ENCODE measurements around the gene FGD1.

DNA sequence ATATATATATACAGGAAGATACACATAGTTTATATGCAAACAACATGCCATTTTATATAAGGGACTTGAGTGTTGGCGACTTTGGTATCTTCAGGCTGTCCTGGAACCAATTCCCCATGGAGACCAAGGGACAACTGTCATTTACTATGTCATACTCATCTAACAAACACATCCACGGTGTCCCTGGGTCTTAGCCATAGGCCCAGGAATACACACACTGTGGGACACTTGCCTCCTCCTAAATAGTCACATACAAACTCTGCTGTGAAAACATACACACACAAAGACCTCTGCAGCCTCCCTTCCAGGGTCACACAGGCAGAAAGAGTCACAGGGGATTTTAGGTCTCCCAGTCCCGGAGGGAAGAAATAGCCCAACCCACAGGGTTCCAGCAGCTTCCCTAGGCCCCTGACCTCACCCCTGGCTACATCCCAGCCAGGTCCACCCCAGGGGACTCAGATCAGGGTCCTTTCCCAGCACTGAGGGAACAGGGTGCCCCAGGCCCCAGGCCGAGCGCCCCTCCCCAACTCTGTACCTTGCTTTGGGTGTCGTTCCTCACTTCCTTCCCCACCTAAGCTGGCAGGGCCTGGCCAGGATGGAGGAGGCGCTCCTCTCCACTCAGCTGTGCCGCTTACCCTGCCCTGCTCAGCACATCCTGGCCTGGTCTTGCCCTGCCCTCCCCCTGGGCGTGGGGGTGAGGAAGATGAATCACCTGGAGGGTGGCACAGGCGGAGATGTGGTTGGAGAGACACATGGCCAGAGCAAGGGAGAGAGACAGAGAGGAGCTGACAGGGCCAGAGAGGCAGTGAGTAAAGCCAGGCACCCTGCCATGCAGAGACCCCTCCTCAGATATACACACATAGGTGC is 21.8 kb downstream of the FGD1 start:
- TF ChIP-seq, protein P1, sequence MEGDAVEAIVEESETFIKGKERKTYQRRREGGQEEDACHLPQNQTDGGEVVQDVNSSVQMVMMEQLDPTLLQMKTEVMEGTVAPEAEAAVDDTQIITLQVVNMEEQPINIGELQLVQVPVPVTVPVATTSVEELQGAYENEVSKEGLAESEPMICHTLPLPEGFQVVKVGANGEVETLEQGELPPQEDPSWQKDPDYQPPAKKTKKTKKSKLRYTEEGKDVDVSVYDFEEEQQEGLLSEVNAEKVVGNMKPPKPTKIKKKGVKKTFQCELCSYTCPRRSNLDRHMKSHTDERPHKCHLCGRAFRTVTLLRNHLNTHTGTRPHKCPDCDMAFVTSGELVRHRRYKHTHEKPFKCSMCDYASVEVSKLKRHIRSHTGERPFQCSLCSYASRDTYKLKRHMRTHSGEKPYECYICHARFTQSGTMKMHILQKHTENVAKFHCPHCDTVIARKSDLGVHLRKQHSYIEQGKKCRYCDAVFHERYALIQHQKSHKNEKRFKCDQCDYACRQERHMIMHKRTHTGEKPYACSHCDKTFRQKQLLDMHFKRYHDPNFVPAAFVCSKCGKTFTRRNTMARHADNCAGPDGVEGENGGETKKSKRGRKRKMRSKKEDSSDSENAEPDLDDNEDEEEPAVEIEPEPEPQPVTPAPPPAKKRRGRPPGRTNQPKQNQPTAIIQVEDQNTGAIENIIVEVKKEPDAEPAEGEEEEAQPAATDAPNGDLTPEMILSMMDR (IDR thresholded peaks at IDR 0.05): no peak
- no peak for TF ChIP-seq POLR2A (IDR thresholded peaks at IDR 0.05)
